OCI-LY7 (cell line): ENCODE results near the gene PGM2L1. TPM values are rescaled to one million over a fixed set of nuclear protein-coding genes. Genes with fewer than 3 reads are reported as not detected.

Experiments
- BruUV-seq: library from RNA; stranded (reverse); fragments of 400-500 nt; replicated peaks from 2 replicates; lab custom pipeline; 2021; lab: Mats Ljungman, UMichigan
- CTCF ChIA-PET: fragments of 300-600 bp; sonication (Branson Sonifier 250); formaldehyde crosslinking; loops from one replicate; lab custom pipeline; 2022; ENCODE audit warnings: antibody characterized with exemption; ENCODE audit not compliant: unreplicated experiment; lab: Charles Lee
- POLR2A ChIA-PET: fragments of 300-600 bp; sonication (Branson Sonifier 250); formaldehyde crosslinking; loops from one replicate; lab custom pipeline; 2022; ENCODE audit warnings: antibody characterized with exemption; lab: Charles Lee
- DNase-seq: peaks from one replicate; pipeline ENCODE4 v3.0.0-alpha.2; 2015; ENCODE audit warnings: low spot score
- H2AFZ ChIP-seq: fragments of 200-600 bp; sonication (generic), shearing (Covaris generic); 2 replicates; pipeline ENCODE4 v1.6.1; 2014; ENCODE audit warnings: mild to moderate bottlenecking, antibody characterized with exemption, low read length, moderate library complexity
- H3K27ac ChIP-seq: fragments of 200-600 bp; sonication (generic); 2 replicates; pipeline ENCODE4 v1.5.1; 2014; ENCODE audit warnings: mixed run types, low read depth, mild to moderate bottlenecking, moderate library complexity, low read length, inconsistent platforms; ENCODE audit not compliant: poor library complexity, severe bottlenecking
- H3K36me3 ChIP-seq: fragments of 200-600 bp; sonication (generic); 2 replicates; pipeline ENCODE4 v1.6.1; 2014; ENCODE audit warnings: mild to moderate bottlenecking, antibody characterized with exemption, low read length, moderate library complexity, mixed read lengths; ENCODE audit not compliant: insufficient read depth
- H3K4me1 ChIP-seq: fragments of 200-600 bp; sonication (generic); 2 replicates; pipeline ENCODE4 v1.5.1; 2014; ENCODE audit warnings: mild to moderate bottlenecking, low read length; ENCODE audit not compliant: insufficient read depth, poor library complexity, severe bottlenecking
- H3K4me2 ChIP-seq: fragments of 200-600 bp; sonication (generic); 2 replicates; pipeline ENCODE4 v1.6.1; 2014; ENCODE audit warnings: mild to moderate bottlenecking, low read length
- H3K4me3 ChIP-seq: fragments of 200-600 bp; sonication (generic); 2 replicates; pipeline ENCODE4 v1.5.1; 2014; ENCODE audit warnings: mild to moderate bottlenecking, low read depth, low read length; ENCODE audit not compliant: poor library complexity, severe bottlenecking
- H3K79me2 ChIP-seq: fragments of 200-600 bp; sonication (generic); 2 replicates; pipeline ENCODE4 v1.6.1; 2016; ENCODE audit warnings: low read depth, mild to moderate bottlenecking, low read length, moderate library complexity, mixed read lengths; ENCODE audit not compliant: insufficient read depth
- H3K9me2 ChIP-seq: fragments of 200-600 bp; sonication (generic); 2 replicates; pipeline ENCODE4 v1.6.1; 2016; ENCODE audit warnings: mild to moderate bottlenecking, low read length, mixed read lengths; ENCODE audit not compliant: insufficient read depth
- H3K9me3 ChIP-seq: fragments of 200-600 bp; sonication (generic); 2 replicates; pipeline ENCODE4 v1.6.1; 2014; ENCODE audit warnings: mild to moderate bottlenecking, mixed run types, low read length, mixed read lengths
- H4K20me1 ChIP-seq: fragments of 200-600 bp; sonication (generic); 2 replicates; pipeline ENCODE4 v1.6.1; 2014; ENCODE audit warnings: mild to moderate bottlenecking, antibody characterized with exemption, low read length, moderate library complexity, mixed read lengths; ENCODE audit not compliant: insufficient read depth
- CTCF ChIP-seq: fragments of 200-600 bp; sonication (generic); conservative IDR thresholded peaks from 2 replicates; pipeline ENCODE4 v1.5.1; 2014; ENCODE audit warnings: mild to moderate bottlenecking, antibody characterized with exemption, low read length, moderate library complexity, mixed read lengths
- EZH2phosphoT487 ChIP-seq: fragments of 200-600 bp; sonication (generic); IDR thresholded peaks from 2 replicates; pipeline ENCODE4 v1.6.1; 2018; ENCODE audit warnings: low read depth, borderline replicate concordance, mild to moderate bottlenecking, mixed run types, antibody characterized with exemption, low read length, moderate library complexity, mixed read lengths
- intact Hi-C: fragments of 100-400 bp; cut with micrococcal nuclease; formaldehyde crosslinking; loops from one replicate; pipeline ENCODE4 v1.10.0; 2022; ENCODE audit not compliant: unreplicated experiment
- total RNA-seq, 2 experiments: library from RNA; depleted of rRNA in 1 of 2; stranded (reverse); fragments of >200 nt in 1 of 2; shearing (Covaris generic) in 1 of 2; gene quantifications; 2 replicates each; pipeline ENCODE4 v1.2.3, GENCODE V29; 2014 to 2022

PGM2L1 gene
- total RNA-seq, 2 experiments from 2014 or later, result 0.78 to 0.79 TPM

- TF ChIP-seq CTCF (no peak), EZH2phosphoT487 (no peak)
- H3K9me2 ChIP-seq, result no peaks in the 10 kb centered on the region
- H3K27ac ChIP-seq, result no peak overlapping the region
- H4K20me1 ChIP-seq, result no peaks in the 10 kb centered on the region
- ChIA-PET CTCF (no interaction called here), POLR2A (no interaction called here)
- H3K4me2 ChIP-seq, result no peak overlapping the region
- no peaks in the 10 kb centered on the region for H3K4me1 ChIP-seq
- no peak overlapping the region for H2AFZ ChIP-seq
- H3K79me2 ChIP-seq, result no peaks in the 10 kb centered on the region
- intact Hi-C loops, result no loop called here
- H3K36me3 ChIP-seq, result no peaks in the 10 kb centered on the region
- DNase-seq, result no peak
- H3K4me3 ChIP-seq, result no peak overlapping the region
- BruUV-seq, result no TSS peak
- H3K9me3 ChIP-seq, result no peaks in the 10 kb centered on the region
Measured at GRCh38 chr11:74307434-74307833, 90.8 kb downstream of the PGM2L1 start.

- POLR2A ChIA-PET, result no interaction called here
- no TSS peak for BruUV-seq
- no peak overlapping the region for H2AFZ ChIP-seq
- intact Hi-C loops, result no loop called here
- H3K4me3 ChIP-seq, result no peak overlapping the region
- TF ChIP-seq CTCF, result no peak
- no peak for TF ChIP-seq EZH2phosphoT487
- no peak for DNase-seq
- CTCF ChIA-PET, result no interaction called here
- no peaks in the 10 kb centered on the region for H4K20me1 ChIP-seq
- H3K27ac ChIP-seq, result no peak overlapping the region
- H3K9me2 ChIP-seq, result no peaks in the 10 kb centered on the region
- no peak overlapping the region for H3K4me2 ChIP-seq
- no peaks in the 10 kb centered on the region for H3K79me2 ChIP-seq
- H3K36me3 ChIP-seq, result no peaks in the 10 kb centered on the region
- no peaks in the 10 kb centered on the region for H3K9me3 ChIP-seq
- no peaks in the 10 kb centered on the region for H3K4me1 ChIP-seq
Measured at GRCh38 chr11:74306435-74307175, 91.6 kb downstream of the PGM2L1 start.

- H4K20me1 ChIP-seq, result no peaks in the 10 kb centered on the region
- no peaks in the 10 kb centered on the region for H3K9me2 ChIP-seq
- H3K4me2 ChIP-seq, result no peak overlapping the region
- H3K79me2 ChIP-seq, result no peaks in the 10 kb centered on the region
- no TSS peak for BruUV-seq
- no peak overlapping the region for H3K27ac ChIP-seq
- CTCF ChIA-PET, result no interaction called here
- DNase-seq, result no peak
- no peak overlapping the region for H2AFZ ChIP-seq
- H3K4me3 ChIP-seq, result no peak overlapping the region
- POLR2A ChIA-PET, result no interaction called here
- no peak for TF ChIP-seq EZH2phosphoT487
- no peak for TF ChIP-seq CTCF
- intact Hi-C loops, result no loop called here
- no peaks in the 10 kb centered on the region for H3K36me3 ChIP-seq
- H3K9me3 ChIP-seq, result 0 out of 2 replicates have a peak, but pooled peaks cover 3% of the 10 kb centered on the region
- H3K4me1 ChIP-seq, result no peaks in the 10 kb centered on the region
Measured at GRCh38 chr11:74299015-74299414, 99.2 kb downstream of the PGM2L1 start.
